K562 (cell line): ENCODE data around the gene OMP. TPM values are rescaled to one million over a fixed set of nuclear protein-coding genes. Genes with fewer than 3 reads are reported as not detected.

ENCODE experiments used
- ATAC-seq: fragments of 200-7000 bp; cut with Tn5 transposase; 3 replicates; pipeline ENCODE4 v1.9.1; 2020; ENCODE audit warnings: moderate library complexity
- BruUV-seq: library from RNA; stranded (reverse); fragments of 400-500 nt; replicated peaks from 2 replicates; lab custom pipeline; 2021; lab: Mats Ljungman, UMichigan
- CTCF ChIA-PET: fragments of 300-600 bp; formaldehyde crosslinking; extraction: SDS; loops from one replicate; lab custom pipeline; 2021; ENCODE audit warnings: low intra/inter-chr PET ratio; lab: Yijun Ruan, JAX
- POLR2A ChIA-PET: fragments of 300-600, 350-650 bp; sonication (Branson Sonifier 250); formaldehyde crosslinking; extraction: SDS; loops from one replicate; lab custom pipeline; 2021; ENCODE audit warnings: antibody characterized with exemption, inconsistent platforms; lab: Yijun Ruan, JAX
- DNase-seq, 4 experiments: peaks; one replicate each; pipeline versions ENCODE4 v3.0.0 to v3.0.0-alpha.2; 2011 to 2018; ENCODE audit warnings: low spot score in 3 of 4, mixed read lengths in 3 of 4; ENCODE audit errors: extremely low read depth in 1 of 4
- FAIRE-seq: peaks from 2 replicates; lab custom pipeline; 2011; peaks lifted over from hg19 to GRCh38; lab: Jason Lieb, UNC
- H2AFZ ChIP-seq: 2 replicates; pipeline ENCODE4 v1.6.0; 2011; ENCODE audit warnings: low read depth, low read length, control low read depth, inconsistent platforms
- H3K27ac ChIP-seq: fragments of 200-600 bp; 3 replicates; pipeline ENCODE4 v1.8.0; 2011; ENCODE audit warnings: low read depth, mild to moderate bottlenecking, control low read depth, inconsistent platforms, low read length, moderate library complexity, mixed read lengths; ENCODE audit errors: extremely low read depth
- H3K27me3 ChIP-seq, 2 experiments: fragments of 300-600 bp in 1 of 2; 2 replicates in 1 of 2; 3 replicates in 1 of 2; pipeline versions ENCODE4 v1.6.0 to v1.8.0; 2011; ENCODE audit warnings: inconsistent platforms in 2 of 2, low read length in 2 of 2, mild to moderate bottlenecking in 1 of 2, mixed read lengths in 1 of 2, moderate library complexity in 1 of 2; ENCODE audit not compliant: control insufficient read depth in 2 of 2, insufficient read depth in 2 of 2
- H3K36me3 ChIP-seq: fragments of 300-600 bp; 3 replicates; pipeline ENCODE4 v1.8.0; 2011; ENCODE audit warnings: mild to moderate bottlenecking, low read length, inconsistent platforms; ENCODE audit not compliant: control insufficient read depth, insufficient read depth
- H3K4me1 ChIP-seq, 2 experiments: fragments of 200-600 bp in 1 of 2; replicated peaks in 1 of 2; 2 replicates in 1 of 2; 3 replicates in 1 of 2; pipeline versions ENCODE4 v1.5.1 to v1.8.0; 2011; ENCODE audit warnings: inconsistent platforms in 2 of 2, low read length in 2 of 2, mild to moderate bottlenecking in 1 of 2, mixed read lengths in 1 of 2, moderate library complexity in 1 of 2; ENCODE audit not compliant: control insufficient read depth in 2 of 2, insufficient read depth in 2 of 2
- H3K4me2 ChIP-seq: 2 replicates; pipeline ENCODE4 v1.6.1; 2011; ENCODE audit warnings: low read length, control low read depth, inconsistent platforms, mixed read lengths; ENCODE audit not compliant: insufficient read depth
- H3K4me3 ChIP-seq: fragments of 200-600 bp; sonication (generic), shearing (Covaris generic); 2 replicates; pipeline ENCODE4 v1.5.1; 2016; ENCODE audit warnings: control low read depth, inconsistent platforms
- H3K79me2 ChIP-seq: fragments of 200-600 bp; 3 replicates; pipeline ENCODE4 v1.8.0; 2011; ENCODE audit warnings: low read length, inconsistent platforms; ENCODE audit not compliant: control insufficient read depth, insufficient read depth
- H3K9ac ChIP-seq, 2 experiments: 2 replicates each; pipeline versions ENCODE4 v1.6.0 to v1.6.1; 2011; ENCODE audit warnings: low read depth in 2 of 2, low read length in 2 of 2, control low read depth in 1 of 2, inconsistent platforms in 1 of 2, mild to moderate bottlenecking in 1 of 2, mixed read lengths in 1 of 2; ENCODE audit not compliant: insufficient read depth in 1 of 2
- H3K9me1 ChIP-seq: one replicate; pipeline ENCODE4 v1.6.0; 2011; ENCODE audit warnings: inconsistent platforms, mild to moderate bottlenecking, low read length, moderate library complexity; ENCODE audit not compliant: control insufficient read depth, insufficient read depth
- H3K9me3 ChIP-seq: replicated peaks from 2 replicates; pipeline ENCODE4 v1.5.1; 2011; ENCODE audit warnings: low read depth, low read length, inconsistent platforms; ENCODE audit not compliant: control insufficient read depth, insufficient read depth
- H4K20me1 ChIP-seq: replicated peaks from 2 replicates; pipeline ENCODE4 v1.6.1; 2011; ENCODE audit warnings: low read length, inconsistent platforms, mixed read lengths; ENCODE audit not compliant: control insufficient read depth, insufficient read depth
- FOSL1 ChIP-seq: fragments of 200-800 bp; sonication (Bioruptor generic); conservative IDR thresholded peaks from 2 replicates; pipeline ENCODE4 v1.6.1; 2016; ENCODE audit warnings: missing genetic modification characterization, missing compliant biosample characterization
- FOXP1 ChIP-seq: sonication (generic); formaldehyde crosslinking; IDR thresholded peaks from 2 replicates; pipeline ENCODE4 v1.8.0; 2022; ENCODE audit warnings: mild to moderate bottlenecking, missing genetic modification reagents
- MCM5 ChIP-seq: fragments of 450-650 bp; IDR thresholded peaks from 2 replicates; pipeline ENCODE4 v1.6.1; 2016; ENCODE audit warnings: low read depth
- NR2C1 ChIP-seq, 2 experiments: fragments of 450-650 bp; IDR thresholded peaks; 2 replicates each; pipeline ENCODE4 v1.6.1; 2017; ENCODE audit warnings: mild to moderate bottlenecking in 2 of 2, antibody characterized with exemption in 1 of 2, inconsistent platforms in 1 of 2, missing compliant biosample characterization in 1 of 2, missing genetic modification characterization in 1 of 2
- SUPT5H ChIP-seq: fragments of 450-650 bp; IDR thresholded peaks from 2 replicates; pipeline ENCODE4 v1.6.1; 2016
- THRAP3 ChIP-seq: fragments of 450-650 bp; IDR thresholded peaks from 2 replicates; pipeline ENCODE4 v1.6.1; 2016; ENCODE audit warnings: mild to moderate bottlenecking, inconsistent platforms, borderline replicate concordance
- U2AF1 ChIP-seq: fragments of 200-400 bp; formaldehyde crosslinking; optimal IDR thresholded peaks from 2 replicates; pipeline ENCODE3; 2017; ENCODE audit warnings: mild to moderate bottlenecking, low read depth, low read length, moderate library complexity
- ZNF212 ChIP-seq: fragments of 450-650 bp; formaldehyde crosslinking; IDR thresholded peaks from 2 replicates; pipeline ENCODE4 v1.4.0; 2020; ENCODE audit warnings: mild to moderate bottlenecking
- ZNF3 ChIP-seq: fragments of 250-450 bp; sonication (Bioruptor Pico); IDR thresholded peaks from 2 replicates; pipeline ENCODE4 v1.5.0; 2021; ENCODE audit warnings: mild to moderate bottlenecking, moderate library complexity
- WGBS: fragments of 100-300 bp; shearing (Covaris generic); methylation state at CpG from one replicate; pipeline ENCODE4 v1.1.6; 2016; ENCODE audit warnings: low coverage, mixed read lengths; ENCODE audit not compliant: insufficient coverage; ENCODE audit errors: missing lambda C conversion rate; 5-methylcytosine and 5-hydroxymethylcytosine counted together
- in situ Hi-C: fragments of 300-500 bp; cut with MboI; formaldehyde crosslinking; loops from 4 replicates; pipeline ENCODE4 v1.15.0; 2018; ENCODE audit warnings: inconsistent platforms, mixed read lengths
- intact Hi-C: fragments of 100-400 bp; cut with micrococcal nuclease; formaldehyde crosslinking; loops from 2 replicates; pipeline ENCODE4 v1.14.2; 2022
- polyA plus RNA-seq, 8 experiments: library from polyadenylated mRNA; depleted of rRNA in 4 of 8; stranded (reverse) in 5 of 8; unstranded in 3 of 8; fragments of >200 nt; fragmentation: Nextera tagmentation in 2 of 8; fragmentation: Illumina TruSeq in 1 of 8; extraction: Ambion mirVana in 2 of 8; extraction: Trizol in 1 of 8; gene quantifications; 2 replicates each; pipeline versions ENCODE4 v1.2.1 to v1.2.3, GENCODE V29; 2011 to 2014; ENCODE audit warnings: inconsistent platforms in 1 of 8, missing spikeins in 1 of 8
- total RNA-seq, 7 experiments: library from RNA; depleted of rRNA in 6 of 7; stranded (reverse); fragments of >200 nt in 6 of 7; fragmentation: Illumina TruSeq in 2 of 7; extraction: Trizol in 2 of 7; gene quantifications; 2 replicates each; pipeline versions ENCODE4 v1.2.1 to v1.2.3, GENCODE V29; 2011 to 2021; ENCODE audit warnings: low replicate concordance in 1 of 7
- TF ChIP-seq, protein P1 (sequence below), 2 experiments: fragments of 450-650 bp in 1 of 2; sonication (generic) in 1 of 2; formaldehyde crosslinking; conservative IDR thresholded peaks; 2 replicates each; pipeline versions ENCODE4 v1.4.0 to v1.8.1; 2020 to 2022; ENCODE audit warnings: mild to moderate bottlenecking in 1 of 2, missing genetic modification reagents in 1 of 2
- TF ChIP-seq, protein P2 (sequence below): fragments of 450-650 bp; formaldehyde crosslinking; IDR thresholded peaks from 2 replicates; pipeline ENCODE4 v1.4.0; 2020; ENCODE audit warnings: mild to moderate bottlenecking, moderate library complexity

OMP gene
- total and polyA plus RNA-seq, 9 of the 15 experiments (the other 6 are each of a cell fraction or from before 2014, with no cell fraction given) = not detected

DNA sequence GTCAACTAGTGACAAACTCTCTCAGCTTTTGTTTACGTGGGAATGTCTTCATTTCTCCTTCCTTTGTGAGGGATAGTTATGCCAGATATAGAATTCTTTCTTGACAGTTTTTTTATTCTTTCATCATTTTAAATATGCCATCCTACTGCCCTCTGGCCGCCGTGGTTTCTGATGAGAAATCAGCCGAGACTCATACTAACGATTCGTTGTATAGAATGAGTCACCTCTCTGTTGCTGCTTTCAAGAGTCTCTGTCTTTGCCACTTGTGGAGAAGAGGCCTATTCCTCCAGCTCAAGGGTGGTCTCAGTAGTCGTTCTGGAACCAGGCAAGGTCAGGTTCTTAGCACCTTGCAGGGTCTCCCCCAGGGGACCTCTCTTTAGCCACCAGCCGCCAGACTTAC is 33.4 kb downstream of the OMP start:
- CTCF ChIA-PET = no interaction called here
- no TSS peak for BruUV-seq
- 0% methylated on average over 8 of the region's 8 CpGs for WGBS

DNA sequence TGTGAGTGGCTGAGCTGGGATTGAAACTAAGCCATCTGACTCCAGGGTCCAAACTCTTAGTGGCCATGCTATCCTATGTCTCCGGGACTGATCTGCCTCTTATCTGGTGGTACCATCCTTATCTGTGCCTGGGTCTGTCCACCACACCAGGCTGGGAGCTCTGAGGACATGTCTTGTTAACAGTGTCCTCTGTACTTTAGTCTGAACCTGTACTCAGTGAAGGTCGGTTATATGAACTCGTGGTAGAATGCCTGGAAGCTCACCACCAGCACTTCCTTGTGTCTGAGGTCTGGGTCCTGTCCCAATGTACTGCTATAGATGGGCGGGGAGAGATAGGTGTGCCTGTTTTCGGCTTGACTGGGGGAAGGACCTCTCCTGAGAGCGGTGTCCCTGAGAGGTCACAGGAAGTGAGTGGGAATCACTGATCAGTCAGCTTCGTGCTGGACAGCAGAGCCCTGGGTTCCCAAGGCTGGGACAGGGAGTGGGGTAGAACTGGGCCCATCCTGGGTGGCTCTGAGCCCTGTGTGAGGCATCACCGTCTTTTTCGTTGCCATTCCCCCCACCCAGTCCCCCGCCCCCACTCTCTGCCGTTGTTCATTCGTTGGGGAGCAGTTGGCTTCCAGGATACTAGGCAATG is 34.3 kb downstream of the OMP start:
- no peak; the same call in none of the 3 replicates for ATAC-seq
- ChIA-PET POLR2A (interaction anchor here (0.6 to 0.7 kb wide), 2 partner anchors 12 to 403 kb away, joined by 3 to 4 read pairs; no protein-coding TSS in a partner anchor), CTCF (no interaction called here)
- intact Hi-C loops = no loop called here
- 0% methylated on average over 10 of the region's 12 CpGs for WGBS
- BruUV-seq = no TSS peak
- Histone ChIP-seq H3K4me2 (no peak overlapping the region), H4K20me1 (0 out of 2 replicates have a peak, but pooled peaks cover 5% of the 10 kb centered on the region), H3K4me1 (peaks cover 0 to 7% of the 10 kb centered on the region in 2 experiments; a peak in 2 of 5 replicates), H3K27me3 (peaks cover 13 to 39% of the 10 kb centered on the region in 2 experiments; a peak in 3 of 5 replicates), H3K9ac (no peak overlapping the region), H3K4me3 (no peak overlapping the region), H2AFZ (no peak overlapping the region), H3K9me1 (no peaks in the 10 kb centered on the region), H3K27ac (no peak overlapping the region), H3K36me3 (no peaks in the 10 kb centered on the region), H3K79me2 (no peaks in the 10 kb centered on the region), H3K9me3 (no peaks in the 10 kb centered on the region)
- no peak for DNase-seq
- no peak for FAIRE-seq
- in situ Hi-C loops = no loop called here
- TF ChIP-seq FOXP1 (CRISPR knock-in tag) (no peak), SUPT5H (no peak), U2AF1 (no peak), THRAP3 (no peak), NR2C1 (IDR thresholded peaks at IDR 0.05) (no peak), NR2C1 (tag; IDR thresholded peaks at IDR 0.05) (no peak), ZNF3 (CRISPR knock-in tag) (no peak), ZNF212 (CRISPR knock-in tag) (no peak)
- TF ChIP-seq, protein P1, sequence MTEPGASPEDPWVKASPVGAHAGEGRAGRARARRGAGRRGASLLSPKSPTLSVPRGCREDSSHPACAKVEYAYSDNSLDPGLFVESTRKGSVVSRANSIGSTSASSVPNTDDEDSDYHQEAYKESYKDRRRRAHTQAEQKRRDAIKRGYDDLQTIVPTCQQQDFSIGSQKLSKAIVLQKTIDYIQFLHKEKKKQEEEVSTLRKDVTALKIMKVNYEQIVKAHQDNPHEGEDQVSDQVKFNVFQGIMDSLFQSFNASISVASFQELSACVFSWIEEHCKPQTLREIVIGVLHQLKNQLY (CRISPR knock-in tag; conservative IDR thresholded peaks at IDR 0.05) = no peak
- TF ChIP-seq, protein P2, sequence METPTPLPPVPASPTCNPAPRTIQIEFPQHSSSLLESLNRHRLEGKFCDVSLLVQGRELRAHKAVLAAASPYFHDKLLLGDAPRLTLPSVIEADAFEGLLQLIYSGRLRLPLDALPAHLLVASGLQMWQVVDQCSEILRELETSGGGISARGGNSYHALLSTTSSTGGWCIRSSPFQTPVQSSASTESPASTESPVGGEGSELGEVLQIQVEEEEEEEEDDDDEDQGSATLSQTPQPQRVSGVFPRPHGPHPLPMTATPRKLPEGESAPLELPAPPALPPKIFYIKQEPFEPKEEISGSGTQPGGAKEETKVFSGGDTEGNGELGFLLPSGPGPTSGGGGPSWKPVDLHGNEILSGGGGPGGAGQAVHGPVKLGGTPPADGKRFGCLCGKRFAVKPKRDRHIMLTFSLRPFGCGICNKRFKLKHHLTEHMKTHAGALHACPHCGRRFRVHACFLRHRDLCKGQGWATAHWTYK = no peak

More for the DNA sequence above, 33.4 kb downstream of the OMP start:
- H3K27ac ChIP-seq = no peak overlapping the region
- POLR2A ChIA-PET = interaction anchor here (0.6 kb wide), 1 partner anchor 499 kb away, joined by 3 read pairs; no protein-coding TSS in a partner anchor
- H4K20me1 ChIP-seq = 0 out of 2 replicates have a peak, but pooled peaks cover 5% of the 10 kb centered on the region
- intact Hi-C loops = no loop called here
- no peak for DNase-seq
- H2AFZ ChIP-seq = no peak overlapping the region
- H3K9me1 ChIP-seq = no peaks in the 10 kb centered on the region
- H3K4me3 ChIP-seq = no peak overlapping the region
- H3K36me3 ChIP-seq = no peaks in the 10 kb centered on the region
- FAIRE-seq = no peak
- no peak for ATAC-seq
- peaks cover 0 to 9% of the 10 kb centered on the region in 2 experiments; a peak in 2 of 5 replicates for H3K4me1 ChIP-seq
- no peaks in the 10 kb centered on the region for H3K9me3 ChIP-seq
- no peak overlapping the region for H3K9ac ChIP-seq
- H3K27me3 ChIP-seq = peaks cover 13 to 35% of the 10 kb centered on the region in 2 experiments; a peak in 3 of 5 replicates
- in situ Hi-C loops = no loop called here
- H3K79me2 ChIP-seq = no peaks in the 10 kb centered on the region
- TF ChIP-seq FOSL1 (tag) (peak; percentile 36; the same call in 1 of the 2 replicates), MCM5 (no peak)
- H3K4me2 ChIP-seq = no peak overlapping the region
